Fibroblast of skin of left quadriceps (primary cell): ENCODE data around the gene ZNF526.
"Not testable (repeated sequence)": the region's sequence is repeated elsewhere in the genome, so short reads cannot be mapped to it uniquely, and the experiment has no call there.

Source experiments
- DNase-seq, 2 experiments: peaks; one replicate each; pipeline ENCODE4 v3.0.0-alpha.2; 2013; ENCODE audit warnings: low read depth in 2 of 2

ZNF526 gene

GRCh38 chr19:42257842-42258241 is 37.7 kb downstream of the ZNF526 start:
- not testable (repeated sequence) for DNase-seq

GRCh38 chr19:42261763-42262162 is 41.7 kb downstream of the ZNF526 start:
- no peak for DNase-seq

GRCh38 chr19:42266105-42266504 is 46.0 kb downstream of the ZNF526 start:
- DNase-seq, result not testable (repeated sequence)

GRCh38 chr19:42266928-42267603 is 47.0 kb downstream of the ZNF526 start:
- DNase-seq, result not testable (repeated sequence)

- no peak for DNase-seq
Measured at GRCh38 chr19:42267644-42268141, 47.6 kb downstream of the ZNF526 start.

- DNase-seq, result peak; percentile 99
Measured at GRCh38 chr19:42268142-42268703, 48.1 kb downstream of the ZNF526 start.

- DNase-seq, result peak; percentile 100
Measured at GRCh38 chr19:42268704-42269477, 48.8 kb downstream of the ZNF526 start, which contains the start of gene CIC. CIC (plus strand) TSS chr19:42269252; CDS start chr19:42271784, 2,532 bp downstream.

GRCh38 chr19:42269478-42270345 is 49.6 kb downstream of the ZNF526 start:
- no peak for DNase-seq

- DNase-seq, result no peak
Measured at GRCh38 chr19:42270346-42271044, 50.4 kb downstream of the ZNF526 start.

GRCh38 chr19:42271045-42271419 is 50.9 kb downstream of the ZNF526 start:
- DNase-seq, result no peak

GRCh38 chr19:42271861-42272534 is 51.9 kb downstream of the ZNF526 start:
- DNase-seq, result no peak

GRCh38 chr19:42272535-42272897 is 52.4 kb downstream of the ZNF526 start:
- no peak for DNase-seq

- DNase-seq, result no peak
Measured at GRCh38 chr19:42272989-42273406, 52.9 kb downstream of the ZNF526 start.

- no peak for DNase-seq
Measured at GRCh38 chr19:42273407-42274064, 53.4 kb downstream of the ZNF526 start.

GRCh38 chr19:42274065-42274682 is 54.1 kb downstream of the ZNF526 start:
- no peak for DNase-seq

GRCh38 chr19:42275103-42275502 is 55.0 kb downstream of the ZNF526 start:
- no peak for DNase-seq

- no peak for DNase-seq
Measured at GRCh38 chr19:42275517-42275916, 55.4 kb downstream of the ZNF526 start.

- no peak for DNase-seq
Measured at GRCh38 chr19:42276284-42276683, 56.2 kb downstream of the ZNF526 start.

GRCh38 chr19:42276821-42277220 is 56.7 kb downstream of the ZNF526 start:
- DNase-seq, result no peak
